Stimulated activated naive CD8-positive, alpha-beta T cell treated with anti-CD3 and anti-CD28 coated beads, Interleukin-15, Interleukin-2, amounts not matched to agents 100 U/mL and 50 U/mL, for 24 hours (primary cell): ENCODE data around the gene PAPOLG.
A peak's percentile ranks its signal among the peaks of the same experiment; 100 is the strongest.
"Not testable (repeated sequence)": the region's sequence is repeated elsewhere in the genome, so short reads cannot be mapped to it uniquely, and the experiment has no call there.

Experiments used
- ATAC-seq: fragments of 150-1000 bp; cut with Tn5 transposase; one replicate; pipeline ENCODE4 v1.10.0; 2021
- DNase-seq: peaks from one replicate; pipeline ENCODE4 v3.0.0; 2021

Gene PAPOLG

DNA sequence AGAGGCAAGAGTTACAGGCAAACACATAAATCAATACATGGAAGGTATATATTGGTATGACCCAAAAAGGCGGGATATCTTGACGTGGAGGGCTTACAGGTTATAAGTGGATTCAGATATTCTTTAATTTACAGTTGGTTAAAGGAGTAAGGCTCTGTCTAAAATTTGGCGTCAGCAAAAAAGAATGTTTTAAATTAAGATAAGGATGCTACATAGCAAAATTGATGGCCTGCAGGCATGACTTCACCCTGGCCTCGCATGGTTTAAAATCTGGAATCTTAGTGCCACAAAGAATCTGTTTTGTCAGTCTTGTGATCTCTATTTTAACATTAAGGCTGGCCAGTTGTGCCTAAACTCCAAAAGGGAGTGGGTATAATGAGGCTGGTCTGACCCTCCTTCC, 66.9 kb downstream of the PAPOLG start:
- ATAC-seq, result no peak
- DNase-seq, result no peak

DNA sequence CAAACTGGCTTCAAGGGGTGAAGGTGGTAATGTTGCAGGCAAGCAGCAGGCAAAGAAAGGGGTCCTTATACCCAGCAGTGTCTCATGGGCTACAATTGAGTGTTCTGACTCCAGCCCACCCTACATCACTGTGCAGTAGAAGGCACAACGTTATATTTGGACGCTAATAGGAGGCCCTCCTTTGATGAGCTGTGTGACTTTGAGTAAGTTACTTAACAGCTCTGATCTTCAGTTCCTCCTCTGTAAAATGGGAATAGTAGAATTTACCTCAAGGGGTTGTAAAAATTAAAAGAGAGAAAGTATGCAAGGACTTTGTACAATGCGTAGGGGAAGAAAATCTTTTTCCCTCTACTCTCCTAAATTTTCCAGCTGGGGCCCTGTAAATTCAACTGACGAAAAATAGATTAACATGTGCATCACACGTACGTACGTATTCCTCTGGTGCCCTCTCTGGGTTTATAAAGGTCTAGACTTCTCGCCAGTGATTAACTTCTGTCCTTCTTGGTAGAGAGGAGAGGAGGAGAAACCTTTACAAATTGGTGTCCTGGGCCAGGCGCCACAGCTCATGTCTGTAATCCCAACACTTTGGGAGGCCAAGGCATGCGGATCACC, 67.7 kb downstream of the PAPOLG start:
- DNase-seq, result no peak
- no peak for ATAC-seq

DNA sequence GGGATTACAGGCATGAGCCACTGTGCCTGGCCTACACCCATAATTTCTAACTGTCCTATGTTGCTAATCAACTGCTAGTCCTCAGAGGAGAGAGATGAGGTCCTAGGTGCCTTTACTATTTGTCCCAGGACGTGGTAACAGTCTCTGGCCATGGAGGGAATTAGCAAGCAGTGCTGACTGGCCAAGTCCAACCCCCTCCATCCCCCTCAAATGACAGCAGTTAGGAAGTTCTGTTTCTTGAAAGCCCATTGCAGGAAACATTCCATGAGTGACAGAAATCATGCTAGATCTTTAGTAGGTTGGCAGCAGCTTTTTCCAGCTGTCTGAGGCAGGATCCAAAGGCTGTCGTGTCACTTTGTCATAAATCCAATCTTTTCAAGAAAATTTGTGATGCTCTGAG, 69.6 kb downstream of the PAPOLG start:
- DNase-seq (no peak), ATAC-seq (no peak)

DNA sequence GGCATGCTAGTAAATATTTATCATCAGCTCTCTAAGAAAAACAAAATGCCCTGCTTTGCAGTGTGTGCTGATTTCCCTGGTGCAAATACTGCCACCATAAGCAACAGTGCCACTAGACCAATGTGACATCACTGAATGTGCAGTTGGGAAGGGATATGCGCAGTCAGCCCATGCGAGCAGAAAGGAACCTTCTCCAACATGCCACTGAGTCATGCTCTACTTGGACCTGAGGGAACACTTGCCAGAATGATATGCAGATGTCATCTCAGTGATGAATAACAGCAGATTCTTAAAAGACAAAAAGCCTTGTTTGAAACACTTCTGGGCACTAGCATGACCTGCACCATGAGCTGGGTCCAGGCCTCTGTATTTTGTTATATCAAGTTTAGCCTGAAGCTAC, 70.0 kb downstream of the PAPOLG start:
- peak; percentile 17 for ATAC-seq
- DNase-seq, result no peak

DNA sequence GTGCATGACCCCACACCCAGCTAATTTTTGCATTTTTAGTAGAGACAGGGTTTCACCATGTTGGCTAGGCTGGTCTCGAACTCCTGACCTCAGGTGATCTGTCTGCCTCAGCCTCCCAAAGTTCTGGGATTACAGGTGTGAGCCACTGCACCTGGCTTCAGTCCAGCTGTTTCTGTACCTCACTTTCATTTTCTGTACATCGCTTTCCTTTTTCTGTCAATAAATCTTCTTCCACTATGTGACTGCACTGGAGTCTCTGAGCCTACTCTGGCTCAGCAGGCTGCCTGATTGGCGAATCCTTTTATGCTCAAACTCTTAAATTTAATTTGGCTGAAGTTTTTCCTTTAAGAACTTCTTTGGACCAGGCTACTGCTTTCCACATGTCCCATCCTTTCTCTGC, 70.8 kb downstream of the PAPOLG start:
- ATAC-seq, DNase-seq: not testable (repeated sequence)

DNA sequence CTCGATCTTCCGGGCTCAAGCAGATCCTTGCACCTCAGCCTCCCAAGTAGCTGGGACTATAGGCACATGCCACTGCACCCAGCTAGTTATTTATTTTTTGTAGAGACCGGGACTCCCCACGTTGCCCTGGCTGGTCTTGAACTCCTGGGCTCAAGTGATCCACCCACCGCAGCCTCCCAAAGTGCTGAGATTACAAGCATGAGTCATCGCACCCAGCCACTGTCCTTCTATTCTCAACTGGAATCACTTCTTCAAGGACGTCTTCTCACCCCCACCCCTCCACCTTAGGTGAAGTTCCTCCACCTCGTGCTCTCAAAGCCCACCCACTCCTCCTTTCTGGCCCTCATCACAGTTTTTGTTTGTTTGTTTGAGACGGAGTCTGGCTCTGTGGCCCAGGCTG, 71.3 kb downstream of the PAPOLG start:
- no peak for DNase-seq
- no peak for ATAC-seq

DNA sequence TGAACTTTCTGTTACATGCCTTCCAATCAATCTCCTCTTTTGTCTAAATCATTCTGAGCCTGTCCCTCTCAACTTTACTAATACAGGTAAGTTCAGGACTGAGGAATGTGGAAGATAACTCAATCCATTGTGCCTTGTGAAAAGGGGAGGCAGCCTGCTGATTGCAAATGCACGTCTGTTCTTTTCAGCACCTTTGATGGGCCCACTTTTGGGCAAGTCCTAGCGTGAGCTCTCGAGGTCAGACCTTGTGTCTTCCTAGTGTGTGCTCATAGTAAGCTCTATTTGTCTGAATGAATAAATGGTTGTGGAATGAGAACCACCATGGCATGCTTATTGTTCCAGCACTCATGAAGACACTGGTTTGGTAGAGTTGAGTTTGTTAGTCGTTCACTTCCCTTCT, 74.9 kb downstream of the PAPOLG start:
- ATAC-seq (no peak), DNase-seq (no peak)

DNA sequence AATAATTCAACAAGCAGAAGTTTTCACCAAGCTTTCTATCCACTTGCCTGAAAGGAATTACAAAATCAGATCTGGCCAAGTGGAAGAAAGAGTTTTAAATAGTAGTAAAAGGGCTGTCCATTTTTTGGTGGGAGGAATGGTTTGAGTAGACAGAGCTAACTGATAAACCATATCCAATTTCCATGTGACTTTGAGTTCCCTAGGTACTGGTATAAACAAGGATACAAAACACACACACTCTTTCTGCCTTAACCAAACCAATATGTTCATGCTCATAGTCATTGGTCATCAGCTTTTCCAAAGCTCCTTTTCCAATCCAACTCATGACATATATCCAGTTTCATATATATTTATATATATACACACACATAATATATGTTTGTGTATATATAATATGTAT, 75.9 kb downstream of the PAPOLG start:
- ATAC-seq (no peak), DNase-seq (no peak)

DNA sequence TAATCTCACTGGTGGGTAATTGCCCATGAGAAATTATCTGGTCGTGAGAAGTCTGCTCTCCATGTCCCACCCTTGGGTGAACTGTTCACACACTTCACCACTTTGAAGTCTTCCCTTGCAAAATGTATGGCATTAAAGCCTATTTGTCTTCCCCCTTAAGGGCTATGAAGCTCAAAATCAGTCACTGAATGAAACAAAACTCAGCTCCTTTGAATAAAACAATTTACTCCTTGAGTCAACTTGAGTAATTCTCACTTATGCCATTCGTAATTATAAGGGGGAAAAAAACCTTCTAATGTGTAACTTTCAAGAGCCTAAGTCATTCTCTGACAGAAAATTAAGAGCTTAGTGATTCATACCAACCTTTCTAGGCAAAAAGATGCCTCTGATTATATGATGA, 76.6 kb downstream of the PAPOLG start:
- peak; percentile 81 for ATAC-seq
- DNase-seq, result no peak

DNA sequence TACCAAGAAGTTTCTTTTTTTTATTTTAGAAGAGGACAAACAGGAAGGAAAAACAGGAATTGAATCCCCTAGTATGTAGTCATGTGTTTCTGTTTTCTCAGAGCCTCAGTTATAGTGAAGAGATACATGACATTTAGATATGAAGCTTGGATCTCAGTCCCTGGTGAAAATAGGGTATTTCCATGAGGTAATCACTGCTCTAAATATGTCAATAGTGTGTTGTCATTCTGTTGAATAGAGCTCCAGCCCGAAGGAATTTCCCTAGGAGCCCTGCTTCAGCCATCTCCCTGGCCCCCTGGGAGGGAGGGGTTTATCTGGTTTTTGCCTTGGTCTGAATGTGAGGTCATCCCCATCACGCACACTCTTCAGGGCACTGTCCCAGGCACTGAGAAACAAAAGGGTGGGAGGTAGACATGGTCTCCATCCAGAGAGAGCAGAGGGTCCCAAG, 78.2 kb downstream of the PAPOLG start:
- ATAC-seq, result peak; percentile 37
- no peak for DNase-seq

DNA sequence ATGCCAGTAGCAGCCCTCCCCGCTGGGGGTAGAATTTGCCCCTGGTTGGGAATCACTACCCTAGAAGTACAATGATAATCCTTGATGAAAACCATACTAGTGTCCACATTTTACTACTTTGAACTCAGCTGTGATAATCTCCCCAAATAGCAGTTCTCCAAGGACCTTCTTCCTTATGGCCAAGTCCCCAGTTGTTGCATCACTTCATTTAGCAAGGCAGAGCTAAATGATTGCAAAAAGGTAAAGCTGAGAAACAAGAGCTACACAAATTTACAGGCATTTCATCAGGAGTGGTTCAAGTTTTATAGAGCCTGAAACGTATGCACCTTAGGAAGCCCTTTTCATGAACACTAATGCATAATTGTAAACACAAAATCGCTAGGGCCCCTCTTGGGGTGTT, 80.4 kb downstream of the PAPOLG start:
- ATAC-seq (no peak), DNase-seq (no peak)

DNA sequence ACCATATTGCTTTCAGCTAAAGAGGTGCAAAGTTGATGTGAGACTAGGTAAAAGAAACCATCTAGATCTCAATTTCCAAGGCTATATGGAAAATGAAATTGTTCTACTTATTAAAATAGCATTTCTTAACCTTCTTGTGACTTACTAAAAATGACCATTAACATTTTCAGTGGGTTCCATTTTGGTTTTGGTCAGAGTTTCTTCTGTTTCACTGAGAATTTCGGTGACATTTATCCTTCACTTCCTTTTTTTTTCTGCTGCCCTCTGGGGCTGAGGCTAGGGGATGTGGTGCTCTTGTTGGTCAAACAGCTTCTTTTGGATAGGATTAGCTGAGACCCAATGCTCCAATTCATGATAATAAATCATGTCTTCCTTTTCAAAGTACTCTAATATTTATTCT, 81.1 kb downstream of the PAPOLG start:
- DNase-seq, result no peak
- ATAC-seq, result no peak

DNA sequence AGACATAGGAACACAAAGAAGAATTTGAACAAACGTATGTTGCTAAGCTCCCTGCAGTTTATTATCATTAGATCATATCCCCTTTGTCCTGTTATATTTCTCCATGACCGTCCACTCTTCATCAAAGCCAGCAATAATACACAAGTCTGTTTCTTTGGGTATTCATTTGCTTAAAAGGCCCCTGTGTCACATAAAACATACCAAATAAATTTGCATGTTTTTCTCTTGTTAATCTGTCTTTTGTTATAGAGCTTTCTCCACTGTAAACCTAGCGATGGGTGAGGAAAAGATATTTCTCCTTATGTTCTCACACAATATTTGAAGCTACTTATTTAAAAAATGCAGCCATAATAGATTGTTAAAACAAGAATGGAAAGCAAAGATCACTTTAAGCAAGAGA, 82.4 kb downstream of the PAPOLG start:
- DNase-seq (no peak), ATAC-seq (no peak)

DNA sequence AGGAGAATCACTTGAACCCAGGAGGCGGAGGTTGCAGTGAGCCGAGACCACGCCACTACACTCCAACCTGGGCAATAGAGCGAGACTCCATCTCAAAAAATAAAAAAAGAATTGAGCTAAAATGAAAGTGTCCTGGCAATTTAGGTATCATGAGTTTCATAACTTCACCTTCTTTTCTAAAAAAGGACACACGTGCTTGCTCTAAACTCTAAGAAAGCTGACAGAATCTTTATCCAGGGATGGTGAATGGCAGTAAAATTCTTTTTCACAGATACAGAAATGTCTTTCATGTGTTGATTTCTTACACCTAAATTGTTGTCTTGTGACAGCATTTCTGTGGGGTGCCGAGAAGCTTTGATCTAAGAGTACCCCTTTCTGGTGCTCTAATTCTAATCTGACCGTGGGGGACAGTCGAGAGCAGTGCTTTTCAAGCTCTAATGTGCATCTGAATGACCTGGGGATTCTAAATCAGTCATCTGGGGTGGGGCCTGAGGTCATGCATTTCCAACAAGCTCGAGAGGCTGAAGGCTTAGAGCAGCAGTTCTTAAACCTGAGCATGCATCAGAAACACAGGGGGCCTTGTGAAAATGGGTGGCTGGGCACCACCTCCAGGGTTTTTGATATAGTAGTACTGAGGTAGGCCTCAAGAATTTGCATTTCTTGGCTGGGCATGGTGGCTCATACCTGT, 83.2 kb downstream of the PAPOLG start:
- DNase-seq (no peak), ATAC-seq (peak; percentile 54)

DNA sequence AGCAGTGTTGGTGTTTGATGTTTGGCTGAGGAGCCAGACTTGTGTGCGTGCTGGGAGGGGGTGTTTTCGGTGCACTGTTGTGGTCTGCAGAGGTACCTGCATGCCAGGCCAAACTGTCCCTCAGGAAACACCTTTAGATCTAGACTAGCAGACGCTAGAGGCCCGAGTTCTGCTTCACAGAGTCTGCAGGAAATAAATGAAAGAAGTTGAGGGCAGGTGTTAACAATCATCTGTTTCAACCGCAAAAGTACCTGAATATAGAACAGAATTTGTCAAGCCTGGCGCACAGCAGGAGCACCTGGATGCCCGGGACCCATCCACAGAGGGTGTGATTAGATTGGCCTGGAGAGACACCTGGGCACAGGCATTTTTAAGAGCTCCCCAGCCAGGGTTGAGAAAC, 84.8 kb downstream of the PAPOLG start:
- ATAC-seq (peak; percentile 19), DNase-seq (no peak)

DNA sequence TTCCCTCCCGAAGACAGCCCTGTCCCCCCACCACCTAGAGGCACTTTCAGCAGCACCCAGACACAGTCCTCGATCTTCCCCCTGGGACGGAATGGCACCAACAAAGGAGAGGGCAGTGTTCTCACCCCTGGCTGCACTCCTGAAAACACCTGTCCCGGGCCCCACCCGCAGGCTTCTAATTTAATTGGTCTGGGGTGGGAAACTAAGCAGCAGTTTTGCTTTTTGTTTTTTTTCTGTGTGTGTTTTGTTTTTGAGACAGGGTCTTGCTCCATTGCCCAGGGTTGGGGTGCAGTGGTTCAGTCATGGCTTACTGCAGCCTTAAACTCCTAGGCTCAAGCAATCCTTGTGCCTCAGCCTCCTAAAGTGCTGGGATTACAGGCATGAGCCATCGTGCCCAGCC, 86.9 kb downstream of the PAPOLG start:
- no peak for ATAC-seq

DNA sequence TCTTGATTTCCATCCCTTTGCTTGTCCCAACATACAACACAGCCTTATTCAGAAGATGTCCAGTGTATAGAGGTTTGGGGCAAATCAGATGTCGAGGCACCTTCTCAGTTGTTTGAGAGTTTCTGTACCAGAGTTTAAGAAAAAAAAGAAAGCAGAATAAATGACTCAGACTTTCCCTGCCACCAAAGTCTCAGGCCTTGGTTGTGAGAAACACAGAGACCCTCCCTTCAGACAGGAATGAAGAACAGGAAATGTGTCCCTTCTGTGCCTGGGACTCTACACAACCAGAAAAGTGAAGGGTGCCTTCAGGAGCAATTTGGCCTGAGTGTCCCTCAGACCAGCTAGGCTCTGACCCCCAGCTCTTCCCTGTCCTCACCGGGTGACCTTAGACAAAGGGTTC, 88.0 kb downstream of the PAPOLG start:
- DNase-seq (no peak), ATAC-seq (peak; percentile 75)

More for the DNA sequence above, 86.9 kb downstream of the PAPOLG start:
- no peak for DNase-seq

DNA sequence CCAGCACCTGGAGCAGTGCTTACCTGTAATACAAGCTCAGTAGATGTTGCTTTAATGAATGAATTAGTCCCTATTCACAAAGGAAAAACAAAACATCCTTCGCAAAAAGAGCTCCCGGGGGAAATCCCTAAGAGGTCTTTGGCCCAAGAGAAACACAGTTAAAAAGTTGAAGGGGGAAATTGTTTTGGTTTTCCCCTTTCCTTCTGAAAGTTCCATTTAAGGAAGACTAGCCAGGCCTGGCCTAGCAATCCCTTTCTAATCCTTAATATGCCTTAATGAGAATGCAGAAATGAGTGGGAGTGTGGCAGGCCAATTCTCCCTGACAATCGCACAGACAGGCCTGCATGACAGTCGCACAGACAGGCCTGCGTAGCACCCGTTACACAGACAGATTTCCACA, 91.8 kb downstream of the PAPOLG start:
- no peak for ATAC-seq
- no peak for DNase-seq
